Daoy (cell line): ENCODE results near the gene SUMO3. TPM values are rescaled to one million over a fixed set of nuclear protein-coding genes. Genes with fewer than 3 reads are reported as not detected.

ENCODE experiments used
- DNase-seq: peaks from one replicate; pipeline ENCODE4 v3.0.0-alpha.2; 2015; ENCODE audit warnings: low read depth
- total RNA-seq: library from RNA; depleted of rRNA; stranded (reverse); fragments of >200 nt; shearing (Covaris generic); gene quantifications from 2 replicates; pipeline ENCODE4 v1.2.3, GENCODE V29; 2014; rRNA removed

Gene SUMO3
- 98.9 and 125 TPM in 2 replicates for total RNA-seq

DNA sequence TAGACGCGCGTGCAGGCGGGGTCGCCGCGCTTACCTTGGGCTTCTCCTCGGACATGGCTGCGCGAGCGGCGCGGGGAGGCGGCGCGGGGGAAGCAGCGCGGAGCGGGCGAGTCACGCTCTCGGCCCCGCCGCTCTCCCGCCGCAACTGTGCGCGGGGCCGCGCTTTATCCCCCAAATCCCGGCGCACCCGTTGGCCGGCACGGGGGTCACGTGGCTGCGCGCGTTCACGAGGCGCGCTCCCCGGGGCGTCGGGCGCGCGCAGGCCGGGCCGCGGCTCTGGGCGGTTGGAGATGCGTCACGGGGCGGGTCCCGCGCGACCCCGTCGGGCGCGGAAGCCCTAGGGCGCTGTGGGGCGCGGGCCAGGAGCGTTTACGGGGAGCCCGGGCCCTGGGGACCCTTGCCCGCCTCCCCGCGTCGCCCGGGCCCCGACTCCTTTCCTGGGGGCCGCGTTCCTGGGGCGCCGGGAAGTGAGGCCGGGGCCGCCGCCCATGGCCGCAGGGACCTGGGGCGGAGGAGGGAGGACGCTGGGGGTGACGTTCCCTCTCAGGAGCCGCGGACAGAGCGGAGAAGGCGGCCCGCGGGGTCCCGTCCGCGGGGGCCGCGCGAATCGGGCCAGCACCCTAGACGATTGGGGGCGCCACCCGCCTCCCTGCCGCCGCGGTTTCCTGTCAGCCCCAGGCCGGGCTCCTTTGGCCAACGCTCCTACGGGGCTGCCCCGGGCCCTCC is at the start of gene SUMO3:
SUMO3 (minus strand) TSS at position 149 of the 726 bp plus-strand sequence; CDS start at position 55, 94 bp downstream.
- peak; percentile 92 for DNase-seq

DNA sequence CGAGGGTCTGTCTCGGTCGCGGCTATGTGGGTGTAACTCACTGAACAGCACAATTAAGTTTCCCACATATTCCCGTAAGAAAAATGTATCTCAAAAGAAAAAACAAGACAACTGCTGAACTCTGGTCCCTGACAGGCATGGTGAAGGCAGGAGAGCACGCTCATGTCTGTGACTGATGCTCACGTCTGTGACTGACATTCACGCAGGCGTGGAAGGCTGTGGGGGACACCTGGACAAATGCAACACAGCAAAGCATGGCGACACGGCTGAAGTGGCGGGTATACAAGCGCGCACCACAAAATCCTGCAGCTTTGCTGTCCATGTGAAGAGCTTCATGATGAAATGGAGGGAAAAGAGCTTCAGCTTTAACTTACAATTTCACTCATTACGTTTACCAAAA is 49.6 kb upstream of the SUMO3 start:
- DNase-seq, result no peak

DNA sequence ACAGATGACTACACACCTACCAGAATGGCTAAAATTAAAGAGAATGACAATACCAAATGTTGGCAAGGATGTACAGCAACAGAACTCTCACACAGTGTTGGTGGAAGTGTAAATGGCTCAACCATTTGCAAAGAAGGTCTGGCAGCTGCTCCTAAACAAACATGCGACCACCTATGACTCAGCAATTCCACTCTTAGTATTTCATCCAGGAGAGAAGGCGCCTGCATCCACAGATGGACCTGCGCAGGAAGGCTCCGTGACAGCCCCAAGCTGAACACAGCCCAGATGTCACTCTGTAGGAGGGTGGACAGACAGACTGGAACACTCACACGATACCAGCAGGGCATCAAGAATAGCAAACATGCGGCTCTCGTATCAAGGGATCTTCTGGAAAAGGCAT is 48.9 kb upstream of the SUMO3 start:
- DNase-seq, result no peak

DNA sequence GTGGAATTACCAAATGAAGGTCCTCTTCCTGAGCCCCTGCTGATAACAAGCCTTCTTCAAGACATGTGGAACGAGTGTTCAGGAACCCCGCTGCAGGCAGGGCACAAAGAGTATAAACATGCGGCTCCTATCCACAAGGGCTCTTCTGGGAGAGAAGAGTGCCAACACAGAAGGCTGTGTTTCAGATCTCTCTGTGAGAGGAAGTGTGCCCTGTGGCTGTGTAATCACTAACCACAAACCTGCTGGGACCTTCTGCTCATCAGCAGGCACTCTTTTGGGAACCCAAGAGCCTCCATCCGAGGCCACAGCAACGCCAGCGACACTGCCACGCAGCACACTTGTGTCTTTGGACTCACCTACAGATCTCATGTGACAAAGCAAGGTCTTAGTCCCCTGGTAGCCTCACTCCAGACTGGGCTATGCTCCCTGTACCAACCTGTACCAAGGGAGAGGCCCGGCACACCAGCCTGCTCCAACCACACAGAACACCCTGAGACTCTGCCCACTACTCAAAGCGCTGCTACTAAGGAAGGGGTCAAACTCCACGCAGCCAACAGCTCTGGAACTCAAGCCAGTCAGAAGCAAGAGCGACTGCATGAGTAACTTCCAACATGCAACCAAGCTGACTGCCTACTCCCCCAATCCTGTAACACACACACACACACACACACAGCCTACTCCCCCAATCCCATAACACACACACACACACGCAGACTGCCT is 47.9 kb upstream of the SUMO3 start:
- no peak for DNase-seq

DNA sequence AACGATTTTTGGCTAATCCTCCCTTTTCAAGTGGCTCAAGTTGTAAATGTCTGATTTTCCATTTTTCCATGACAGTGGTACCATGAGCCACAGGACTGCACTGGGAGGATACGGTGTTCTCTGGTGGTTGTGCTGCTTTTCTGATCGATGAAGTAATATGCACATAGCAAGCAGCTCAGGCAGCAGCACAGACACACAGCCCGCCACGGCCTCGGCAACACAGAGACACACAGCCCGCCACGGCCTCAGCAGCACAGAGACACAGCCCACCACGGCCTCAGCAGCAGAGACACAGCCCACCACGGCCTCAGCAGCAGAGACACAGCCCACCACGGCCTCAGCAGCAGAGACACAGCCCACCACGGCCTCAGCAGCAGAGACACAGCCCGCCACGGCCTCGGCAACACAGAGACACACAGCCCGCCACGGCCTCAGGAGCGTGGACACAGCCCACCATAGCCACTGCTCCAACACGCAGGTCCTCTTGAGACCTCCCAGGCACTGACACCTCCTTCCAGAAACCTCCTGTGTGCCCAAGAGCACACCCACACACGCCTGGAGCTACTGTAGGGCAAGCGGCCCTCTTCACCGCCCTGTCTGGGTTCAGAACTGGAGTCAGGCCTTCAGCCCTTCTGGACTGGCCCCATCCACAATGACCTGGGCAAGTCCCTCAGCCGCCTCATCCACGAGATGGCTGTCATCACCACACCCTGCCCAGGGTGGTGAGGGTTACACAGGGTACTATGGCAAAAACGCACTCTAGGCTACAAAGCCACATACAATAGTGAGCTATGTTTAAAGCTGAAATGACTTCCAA is 45.2 kb upstream of the SUMO3 start:
- no peak for DNase-seq

DNA sequence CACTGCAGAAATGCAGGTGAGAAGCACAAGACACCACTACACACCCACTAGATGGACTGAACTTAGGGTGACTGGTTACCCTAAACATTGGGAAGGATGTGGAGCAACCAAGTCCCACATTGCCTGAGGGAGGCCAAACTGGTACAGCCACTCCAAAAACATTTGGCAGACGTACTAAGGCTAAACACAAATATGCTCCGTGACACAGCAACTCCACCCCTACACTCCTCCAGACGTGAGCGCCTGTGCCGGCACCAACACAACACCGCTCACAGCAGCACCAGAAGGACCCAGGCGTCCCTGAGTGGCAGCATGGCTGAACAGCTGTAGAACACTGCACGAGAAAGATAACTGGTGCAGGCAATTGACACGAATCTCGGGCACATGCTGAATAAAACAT is 40.9 kb upstream of the SUMO3 start:
- DNase-seq, result no peak

DNA sequence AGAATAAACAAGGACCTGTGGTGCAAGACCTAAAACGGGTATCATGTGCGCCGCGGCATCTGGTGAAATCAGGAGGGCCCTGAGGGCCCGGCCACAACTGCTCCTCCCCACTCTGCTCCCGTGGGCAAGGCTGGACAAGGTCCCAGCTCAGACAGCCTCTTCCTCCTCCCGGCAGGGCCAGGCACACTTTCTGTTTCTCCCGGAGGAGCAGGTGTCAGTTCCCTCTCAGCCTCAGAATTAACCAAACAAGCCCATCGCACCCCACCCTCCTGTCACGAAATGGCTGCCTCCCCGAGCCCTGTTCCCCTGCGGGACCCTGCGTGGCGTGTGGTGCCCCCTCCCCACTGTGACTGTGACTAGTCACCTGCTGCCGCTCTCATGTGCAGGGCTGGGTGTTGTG is 40.4 kb upstream of the SUMO3 start:
- no peak for DNase-seq

DNA sequence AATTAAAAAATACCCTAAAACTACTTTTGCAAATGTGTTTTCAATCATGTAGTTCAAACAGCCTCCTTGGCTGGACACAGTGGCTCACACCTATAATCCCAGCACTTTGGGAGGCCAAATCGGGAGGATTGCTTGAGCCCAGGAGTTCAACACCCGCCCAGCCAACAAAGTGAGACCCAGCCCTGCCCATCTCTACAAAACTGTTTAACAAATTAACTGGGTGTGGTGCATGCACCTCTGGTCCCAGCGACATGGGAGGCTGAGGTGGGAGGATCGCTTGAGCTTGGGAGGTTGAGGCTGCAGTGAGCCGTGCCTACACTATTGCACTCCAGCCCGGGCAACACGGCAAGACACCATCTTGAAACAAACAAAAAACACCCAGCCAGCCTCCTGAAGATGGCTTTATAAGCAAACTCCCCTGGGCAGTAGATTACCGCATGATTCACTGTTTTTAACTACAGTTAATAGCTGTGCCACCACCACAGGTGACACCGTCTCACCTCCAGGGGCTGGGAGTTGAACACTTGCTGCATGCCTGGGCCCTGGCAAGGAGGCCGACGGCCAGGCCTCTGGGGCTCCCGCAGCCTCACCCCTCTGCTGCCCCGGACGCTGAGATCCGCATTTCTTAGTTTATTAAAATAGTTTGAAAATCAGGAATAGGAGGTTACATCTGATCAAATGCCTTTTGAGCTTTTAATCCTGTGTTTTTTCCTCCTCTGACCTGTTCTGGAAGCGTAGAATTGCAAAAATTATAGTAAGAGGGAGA is 39.4 kb upstream of the SUMO3 start:
- no peak for DNase-seq

DNA sequence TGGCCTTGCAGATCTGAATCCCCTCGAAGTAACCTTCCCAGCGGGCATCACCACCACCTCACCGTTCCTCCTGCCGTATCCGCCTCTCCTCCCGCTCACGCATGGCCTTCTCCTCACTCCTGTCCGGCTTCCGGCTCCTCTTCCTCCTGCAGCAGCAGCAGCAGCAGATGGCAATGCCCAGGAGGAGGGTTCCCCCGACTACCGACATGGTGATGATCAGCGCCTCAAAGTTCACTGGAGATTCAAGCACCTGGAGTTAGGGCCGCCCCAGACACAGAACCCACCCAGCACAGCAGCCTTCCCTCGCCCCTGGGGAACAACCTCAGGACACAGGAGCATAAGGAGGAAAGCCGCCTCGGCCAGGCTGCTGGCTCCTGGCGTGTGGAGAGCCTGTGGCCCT is 38.3 kb upstream of the SUMO3 start:
- no peak for DNase-seq

DNA sequence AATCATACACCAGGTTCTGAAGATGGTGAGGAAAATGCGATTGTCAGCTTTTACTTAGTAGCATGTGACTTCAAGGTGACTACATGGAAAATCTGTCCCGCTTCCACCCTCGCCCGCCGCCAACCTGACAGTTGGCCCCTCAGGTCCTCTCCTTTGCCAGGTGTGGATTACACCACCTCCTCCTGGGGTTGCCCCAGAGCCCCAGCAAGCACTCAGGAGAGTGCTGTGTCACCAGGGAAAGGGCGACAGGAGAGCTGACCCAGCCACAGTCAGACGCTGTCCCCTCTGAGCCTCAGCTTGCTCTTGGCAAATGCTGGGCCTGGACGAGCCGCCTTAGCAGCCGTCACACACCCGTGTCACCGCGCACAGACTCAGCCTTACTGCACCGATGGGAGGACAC is 37.7 kb upstream of the SUMO3 start:
- DNase-seq, result no peak

DNA sequence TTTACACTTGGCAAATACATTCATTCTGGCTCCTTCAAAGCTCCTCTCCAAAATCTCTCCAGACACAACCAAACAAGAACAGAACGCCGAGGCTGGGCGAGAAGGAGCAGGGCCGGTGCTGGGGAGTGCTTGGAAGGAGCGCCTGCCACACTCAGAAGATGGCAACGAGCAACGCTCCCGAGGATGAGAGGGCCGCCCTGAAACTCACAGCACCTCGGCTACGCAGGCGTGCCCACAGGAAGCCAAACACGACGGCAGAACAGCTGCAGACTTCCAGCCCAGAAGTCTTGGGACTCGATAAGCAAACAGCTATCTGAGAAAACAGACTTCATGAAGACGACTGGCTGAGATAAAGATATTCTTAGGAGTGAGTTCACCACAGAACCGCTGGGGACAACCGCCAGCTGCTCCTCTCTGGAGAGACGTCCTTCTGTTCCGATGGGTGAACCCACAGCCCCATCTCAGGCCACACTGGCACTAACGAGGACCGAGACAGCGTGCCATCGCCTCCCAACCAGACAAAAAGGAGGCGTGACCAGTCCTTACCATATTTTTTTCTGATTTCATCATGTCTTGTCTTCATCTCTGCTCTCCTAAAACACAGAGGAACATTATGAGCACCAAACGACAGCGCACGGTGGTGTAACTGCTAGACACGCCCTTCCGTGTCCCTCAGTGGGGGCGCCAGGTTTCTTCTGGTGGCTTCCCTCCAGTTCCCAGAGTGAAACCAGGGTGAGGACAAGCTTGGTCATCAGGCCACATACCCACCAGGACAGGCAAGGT is 37.0 kb upstream of the SUMO3 start:
- DNase-seq, result no peak

DNA sequence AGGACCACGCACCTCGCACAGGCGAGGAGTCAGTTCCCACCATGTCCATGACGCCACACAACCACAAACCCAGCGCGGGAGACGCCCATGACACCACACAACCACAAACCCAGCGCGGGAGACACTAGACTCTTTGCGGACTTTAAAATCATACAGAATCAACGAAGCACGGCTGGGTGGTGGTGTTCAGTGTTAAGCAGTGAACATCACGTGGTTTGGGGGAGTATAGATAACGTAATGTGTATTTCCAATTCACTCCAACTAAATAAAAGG is 36.5 kb upstream of the SUMO3 start:
- DNase-seq, result no peak

DNA sequence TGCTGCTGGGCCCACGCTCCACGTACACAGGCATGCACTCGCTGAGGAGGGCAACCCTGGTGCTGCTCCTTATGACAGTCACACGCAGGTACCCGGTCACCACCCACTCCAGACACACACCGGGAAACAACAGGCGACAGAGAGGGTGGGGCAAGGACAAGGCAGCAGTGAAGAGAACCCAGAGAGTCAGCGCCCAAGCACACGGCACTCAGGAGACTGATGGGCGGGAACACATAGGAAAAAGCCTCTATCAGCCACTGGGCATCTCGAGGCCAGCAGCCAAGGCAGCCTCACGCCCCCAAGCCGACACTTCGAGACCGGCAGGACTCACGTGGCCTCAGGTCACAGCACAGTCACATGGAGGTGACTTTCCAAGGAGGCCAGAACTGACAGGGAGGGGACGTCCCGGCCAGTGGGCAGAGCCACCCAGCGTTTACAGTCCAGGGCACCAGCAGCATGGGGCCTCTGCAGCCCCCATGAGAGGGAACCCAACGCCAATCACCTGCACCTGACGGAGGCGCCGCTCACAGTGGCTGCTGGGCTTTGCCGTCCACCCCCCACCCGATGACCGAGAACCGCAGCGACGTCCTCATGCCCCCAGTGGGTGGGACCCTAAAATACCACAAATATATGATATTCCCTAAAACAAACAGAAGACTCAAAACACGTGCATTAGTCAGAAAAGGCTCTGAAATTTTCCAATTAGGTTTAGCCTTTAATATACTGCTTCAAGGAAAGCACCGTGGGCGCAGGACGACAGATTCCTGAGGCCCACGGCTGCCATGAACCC is 35.9 kb upstream of the SUMO3 start:
- no peak for DNase-seq

DNA sequence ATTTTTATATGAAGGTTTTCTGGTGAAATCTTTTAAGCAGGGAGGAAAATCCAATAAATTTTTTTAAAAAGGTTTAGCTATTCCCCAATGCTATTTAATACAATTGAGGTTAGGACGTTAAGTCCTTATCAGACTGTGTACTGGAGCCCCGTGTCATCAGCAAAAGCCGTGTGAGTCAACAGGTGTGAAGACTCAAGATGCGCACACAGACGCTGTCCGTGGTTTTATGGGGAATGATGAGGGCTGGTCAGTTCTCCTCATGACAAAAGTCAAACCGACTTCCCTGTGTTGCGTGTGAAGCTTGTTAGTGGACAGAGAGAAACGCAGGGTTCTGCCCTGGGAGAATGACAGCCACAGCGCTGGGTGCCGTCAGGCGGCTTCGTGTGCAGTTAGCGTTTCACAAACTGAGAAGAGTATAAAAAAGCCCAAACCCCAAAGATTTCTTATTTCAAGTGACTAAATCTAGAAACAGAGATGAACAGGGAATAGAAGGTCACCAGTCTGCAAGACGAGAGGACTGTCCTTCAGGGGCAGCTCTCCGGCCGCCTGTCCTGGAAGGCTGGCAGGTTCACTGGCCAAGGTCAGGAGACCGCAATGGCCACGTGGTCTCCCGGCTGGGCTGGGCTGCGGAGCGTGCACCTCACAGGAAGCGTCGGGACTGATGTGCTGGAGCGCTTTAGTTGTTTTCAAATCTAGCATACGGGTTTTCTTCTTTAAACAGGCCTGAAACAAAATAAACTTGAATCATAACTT is 33.2 kb upstream of the SUMO3 start:
- DNase-seq, result no peak

DNA sequence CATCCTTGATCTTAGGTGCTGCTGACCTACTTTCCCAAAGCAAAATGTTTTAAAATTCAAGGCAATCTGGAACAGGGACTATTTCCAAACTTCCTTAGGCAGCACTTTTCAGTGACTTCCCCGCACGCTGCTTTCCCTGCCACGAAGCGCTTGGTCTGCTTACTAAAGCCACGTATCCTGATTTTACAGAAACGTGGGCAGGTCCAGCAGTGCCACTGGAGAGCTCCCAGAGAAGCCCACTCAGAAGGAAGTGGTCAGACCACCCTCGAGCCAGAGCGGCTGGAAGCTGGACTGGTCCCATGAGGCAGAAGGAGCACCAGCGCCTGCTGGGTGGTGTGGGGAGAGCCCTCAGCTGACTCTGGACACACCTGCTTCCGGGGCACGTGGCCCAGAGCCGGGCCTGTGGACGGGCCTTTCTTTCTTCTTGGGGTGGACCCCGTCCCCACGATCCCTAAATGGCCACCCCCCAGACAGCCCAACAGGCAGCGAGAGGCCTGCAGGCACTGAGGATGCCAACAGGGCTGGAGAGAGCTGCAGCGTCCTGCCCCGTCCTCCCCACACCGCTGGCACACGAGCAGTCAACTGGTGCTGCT is 32.4 kb upstream of the SUMO3 start:
- no peak for DNase-seq

DNA sequence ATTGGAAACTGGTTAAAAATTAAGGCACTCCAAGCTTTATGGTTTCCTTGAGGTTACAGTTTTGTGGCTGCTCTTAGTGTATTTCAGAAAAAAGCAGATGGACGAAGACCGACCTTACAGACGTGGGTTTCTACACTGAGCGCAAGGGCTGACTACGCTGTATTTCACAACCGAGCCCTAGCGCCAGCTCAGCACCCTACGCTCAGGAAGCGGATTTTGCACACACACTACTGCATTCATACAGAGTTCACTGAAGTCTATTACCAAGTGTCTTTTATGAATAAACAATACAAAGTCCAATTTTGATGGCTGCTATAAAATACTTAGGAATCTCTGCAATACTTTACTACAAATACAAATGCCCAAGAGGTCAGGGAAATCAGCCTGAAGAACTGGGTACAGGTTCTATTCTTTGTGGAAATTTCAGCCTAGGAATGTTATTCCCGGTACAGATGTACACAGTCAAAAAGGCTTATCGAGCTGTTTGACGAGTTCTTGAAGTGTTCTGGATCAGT is 31.8 kb upstream of the SUMO3 start:
- DNase-seq, result no peak

DNA sequence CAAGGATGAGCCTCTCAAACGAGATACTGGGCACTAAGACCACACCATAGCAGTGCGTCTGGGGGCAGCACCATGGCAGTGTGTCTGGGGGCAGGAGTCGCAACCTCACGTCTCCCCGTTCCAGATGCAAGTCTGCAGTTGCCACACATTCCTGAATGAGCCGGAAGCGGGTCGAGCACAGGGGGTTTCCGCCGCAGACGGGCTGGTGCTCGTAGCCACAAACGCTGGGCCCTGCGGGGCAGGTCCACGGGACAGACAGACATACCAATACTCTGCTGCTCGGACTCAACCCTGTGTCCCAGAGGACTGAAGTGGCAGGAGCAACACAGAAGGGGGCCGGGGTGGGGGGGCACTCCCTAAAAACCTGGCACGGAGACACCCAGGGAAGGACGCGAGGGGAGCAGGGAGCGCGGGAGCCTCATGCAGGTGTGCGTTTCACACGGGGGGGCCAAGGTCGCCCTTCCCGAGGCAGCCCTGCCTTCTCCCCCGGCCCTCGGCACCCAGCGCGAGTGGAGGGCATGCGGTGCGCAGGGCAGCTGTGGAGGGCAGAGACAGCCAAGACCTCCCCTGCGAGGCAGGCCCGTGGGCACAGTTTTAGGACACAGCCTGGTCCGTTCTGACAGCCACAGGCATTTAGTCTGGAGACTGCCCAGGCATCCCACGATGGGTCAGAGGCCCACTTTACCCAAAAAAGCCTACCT is 31.1 kb upstream of the SUMO3 start:
- no peak for DNase-seq

DNA sequence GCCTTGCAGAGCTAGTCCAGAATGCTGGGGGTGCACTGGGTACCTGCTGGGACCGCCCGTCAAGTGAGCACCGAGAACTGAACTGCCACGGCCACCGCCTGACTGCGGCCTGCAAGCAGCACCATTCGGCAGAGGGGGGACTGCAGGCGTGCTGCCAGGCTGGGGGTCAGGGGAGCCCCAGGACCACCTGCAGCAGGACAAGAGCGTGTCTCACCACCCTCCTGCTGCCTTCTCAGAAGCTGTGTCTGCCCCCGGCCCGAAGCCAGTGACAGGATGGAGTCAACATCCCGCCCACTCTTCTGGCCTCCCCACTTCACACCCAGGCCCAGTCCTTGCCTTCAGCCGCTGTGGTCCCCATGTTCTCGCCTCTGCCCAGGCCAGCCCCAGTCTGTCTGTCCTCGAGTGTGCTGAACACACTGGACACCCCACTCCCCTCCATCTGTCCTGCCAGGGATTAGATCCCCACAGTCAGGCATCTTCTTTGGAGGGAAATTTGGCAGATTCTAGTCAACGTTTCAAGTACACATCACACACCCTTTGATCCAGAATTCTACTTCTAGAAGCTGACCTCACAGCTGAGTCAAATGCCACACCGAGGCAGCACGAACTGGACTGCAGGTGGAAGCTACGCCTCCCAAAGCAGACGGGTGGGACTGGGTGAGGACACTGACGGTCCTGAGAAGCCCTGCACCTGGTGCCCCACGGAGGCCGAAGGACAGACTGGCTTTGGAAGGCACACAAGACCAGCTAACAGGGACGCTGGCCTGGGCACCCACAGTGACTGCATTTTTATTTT is 29.6 kb upstream of the SUMO3 start:
- DNase-seq, result no peak
